Heart left ventricle (tissue), 13 donors: ENCODE data around the gene PLEKHA1.

ENCODE experiments used
- CTCF ChIP-seq, 12 donors: fragments of 200-600 bp; sonication (generic) in 4 of 12; IDR thresholded peaks; one replicate each; pipeline versions ENCODE4 v1.5.0 to v1.8.0; 2018 to 2022; ENCODE audit warnings: antibody characterized with exemption in 12 of 12, mild to moderate bottlenecking in 5 of 12
- POLR2A ChIP-seq, 2 donors: fragments of 450-650 bp; IDR thresholded peaks; one replicate each; pipeline ENCODE4 v1.6.1; 2017; ENCODE audit warnings: antibody characterized with exemption in 2 of 2, mild to moderate bottlenecking in 2 of 2, moderate library complexity in 2 of 2
- donor health status: ischemic (EF 13 %, LVEDD 7.1; RV severe dilation, severe dysfunction).
- donor health status: DM: no; HTN: yes; CAD: no.
- donor health status: DM: no; HTN: no; CAD: no.
- donor health status: ischemic (EF 25% LVEDD 6.9; RV normal size, moderate dysfunction).
- donor health status: ischemic (EF 25% LVEDD 5.7; RV mildly dilated, moderate dysfunction).
- donor health status: ischemic (EF 35%, LVEDD 5.7; RV mildly dilated, moderate dysfunction).
- donor health status: nonischemic (EF 11% LVEDD 7.7; RV severe dilation, severe dysfunction).
- donor health status: DM: yes; HTN: yes; CAD: no.
- donor health status: PGD.
- donor health status: ischemic (EF 29% LVEDD 5.4; RV normal size, mild dysfunction).
- donor health status: nonischemic (EF 23%, LVEDD 6.1; RV moderate dilation, normal function).

GRCh38 chr10:122465401-122466040 is 91.0 kb downstream of the PLEKHA1 start:
- TF ChIP-seq POLR2A (IDR thresholded peaks at IDR 0.05), result no peak
- TF ChIP-seq CTCF (IDR thresholded peaks at IDR 0.05), result no peak
